CD4-positive, alpha-beta T cell (primary cell): Measurements from ENCODE around the gene BCL2L1. TPM values are rescaled to one million over a fixed set of nuclear protein-coding genes. Genes with fewer than 3 reads are reported as not detected.
"Not testable (repeated sequence)": the region's sequence is repeated elsewhere in the genome, so short reads cannot be mapped to it uniquely, and the experiment has no call there.

Experiments
- ATAC-seq: fragments of 200-7000 bp; cut with Tn5 transposase; one replicate; pipeline ENCODE4 v1.10.0; 2022; ENCODE audit warnings: mild to moderate bottlenecking; ENCODE audit not compliant: poor library complexity
- CTCF ChIA-PET: fragments of 350-600 bp; sonication (Branson Sonifier 250); formaldehyde crosslinking; loops from one replicate; lab custom pipeline; 2021; ENCODE audit warnings: antibody characterized with exemption, inconsistent platforms; lab: Charles Lee
- POLR2A ChIA-PET: fragments of 350-600 bp; sonication (Branson Sonifier 250); formaldehyde crosslinking; loops from one replicate; lab custom pipeline; 2021; ENCODE audit warnings: antibody characterized with exemption, inconsistent platforms; lab: Charles Lee
- DNase-seq, 14 experiments: peaks; one replicate each; pipeline ENCODE4 v3.0.0-alpha.2; 2013 to 2020; ENCODE audit warnings: mixed read lengths in 2 of 14
- H3K27ac ChIP-seq, 2 donors: one replicate each; pipeline versions ENCODE4 v1.5.1 to v1.7.0; 2013; ENCODE audit warnings: low read length in 2 of 2, low read depth in 1 of 2, mild to moderate bottlenecking in 1 of 2
- H3K27me3 ChIP-seq, 2 experiments: 1 replicate in 1 of 2; 2 replicates in 1 of 2; pipeline versions ENCODE4 v1.6.1 to v1.7.0; 2013; ENCODE audit warnings: low read length in 2 of 2, control low read depth in 1 of 2, mild to moderate bottlenecking in 1 of 2, moderate library complexity in 1 of 2; ENCODE audit not compliant: insufficient read depth in 2 of 2, control insufficient read depth in 1 of 2
- H3K36me3 ChIP-seq: one replicate; pipeline ENCODE4 v1.6.1; 2013; ENCODE audit warnings: low read length, control low read depth; ENCODE audit not compliant: insufficient read depth
- H3K4me1 ChIP-seq: one replicate; pipeline ENCODE4 v1.6.1; 2013; ENCODE audit warnings: low read length, control low read depth; ENCODE audit not compliant: insufficient read depth
- H3K4me3 ChIP-seq: one replicate; pipeline ENCODE4 v1.5.1; 2013; ENCODE audit warnings: mild to moderate bottlenecking, low read length, moderate library complexity
- H3K9me3 ChIP-seq, 2 experiments: 1 replicate in 1 of 2; 2 replicates in 1 of 2; pipeline versions ENCODE4 v1.6.1 to v1.7.0; 2013; ENCODE audit warnings: low read length in 2 of 2, mild to moderate bottlenecking in 2 of 2, control low read depth in 1 of 2, moderate library complexity in 1 of 2; ENCODE audit not compliant: control insufficient read depth in 1 of 2, insufficient read depth in 1 of 2
- H3K27ac Mint-ChIP-seq: one replicate; pipeline ENCODE4 v1.8.0; 2020; ENCODE audit warnings: mixed read lengths
- H3K27me3 Mint-ChIP-seq: one replicate; pipeline ENCODE4 v1.8.0; 2021; ENCODE audit warnings: mixed read lengths
- H3K36me3 Mint-ChIP-seq: one replicate; pipeline ENCODE4 v1.8.0; 2021; ENCODE audit warnings: low read depth, mixed read lengths
- H3K4me1 Mint-ChIP-seq: one replicate; pipeline ENCODE4 v1.8.0; 2021; ENCODE audit warnings: low read depth, mixed read lengths
- H3K4me3 Mint-ChIP-seq: one replicate; pipeline ENCODE4 v1.8.0; 2020; ENCODE audit warnings: mild to moderate bottlenecking, mixed read lengths
- H3K9me3 Mint-ChIP-seq: one replicate; pipeline ENCODE4 v1.8.0; 2020; ENCODE audit warnings: mixed read lengths
- CTCF ChIP-seq: fragments of 200-600 bp; IDR thresholded peaks from one replicate; pipeline ENCODE4 v1.8.0; 2022; ENCODE audit warnings: antibody characterized with exemption, mild to moderate bottlenecking
- intact Hi-C, 2 experiments: fragments of 100-400 bp; cut with DNase I in 1 of 2; cut with micrococcal nuclease in 1 of 2; formaldehyde crosslinking; loops; one replicate each; pipeline versions ENCODE4 v1.15.1 to v1.9.0; 2023 to 2025; cut with DNase I, micrococcal nuclease
- total RNA-seq, 174 experiments: library from RNA in 2 of 174; stranded (reverse) in 2 of 174; gene quantifications; one replicate each; pipeline ENCODE4 v1.2.3 and lab custom pipeline; 2021 to 2026

Gene BCL2L1
- total RNA-seq, 2 experiments from 2014 or later, result 11.8 to 11.9 TPM

- Histone ChIP-seq H3K27me3 (no peaks in the 10 kb centered on the region), H3K9me3 (no peaks in the 10 kb centered on the region), H3K4me1 (no peaks in the 10 kb centered on the region), H3K4me3 (no peak overlapping the region), H3K36me3 (no peaks in the 10 kb centered on the region), H3K27ac (no peak overlapping the region)
- POLR2A ChIA-PET, result interaction anchor here (1.0 to 1.4 kb wide), 3 partner anchors 9 to 143 kb away, joined by 3 to 4 read pairs (median 3); partner anchors contain the start of genes ID1 and TPX2
- Mint-ChIP-seq H3K9me3 (no peaks in the 10 kb centered on the region), H3K36me3 (no peaks in the 10 kb centered on the region), H3K27me3 (no peaks in the 10 kb centered on the region), H3K4me1 (peaks cover 7% of the 10 kb centered on the region), H3K27ac (no peak overlapping the region), H3K4me3 (no peak overlapping the region)
- DNase-seq, result no peak
- no peak for ATAC-seq
- TF ChIP-seq CTCF, result no peak
- CTCF ChIA-PET, result no interaction called here
- intact Hi-C loops, result no loop called here
These were observed 25.0 kb upstream of the BCL2L1 start for GRCh38 chr20:31747640-31748039.

- DNase-seq, H3K27me3 ChIP-seq, H3K9me3 ChIP-seq, H3K4me3 ChIP-seq, H3K9me3 Mint-ChIP-seq, H3K27ac Mint-ChIP-seq, intact Hi-C loops, H3K27me3 Mint-ChIP-seq, ATAC-seq, H3K36me3 ChIP-seq, H3K36me3 Mint-ChIP-seq, H3K4me1 Mint-ChIP-seq, H3K4me3 Mint-ChIP-seq, H3K27ac ChIP-seq, H3K4me1 ChIP-seq: not testable (repeated sequence)
- CTCF ChIA-PET, result interaction anchor here (0.9 kb wide), 1 partner anchor 23 kb away, joined by 3 read pairs; no protein-coding TSS in a partner anchor
- POLR2A ChIA-PET, result interaction anchor here (1.0 kb wide), 1 partner anchor 142 kb away, joined by 3 read pairs; the partner anchor contains the start of gene ID1
These were observed 24.4 kb upstream of the BCL2L1 start for GRCh38 chr20:31747028-31747427.

- intact Hi-C loops, result no loop called here
- H3K27ac Mint-ChIP-seq, result no peak overlapping the region
These were observed 23.6 kb upstream of the BCL2L1 start for GRCh38 chr20:31746068-31746878.

More at GRCh38 chr20:31746068-31746878, 23.6 kb upstream of the BCL2L1 start:
- no peaks in the 10 kb centered on the region for H3K9me3 Mint-ChIP-seq
- no peak overlapping the region for H3K27ac ChIP-seq
- CTCF ChIA-PET, result interaction anchor here (0.9 to 1.8 kb wide), 2 partner anchors 23 to 85 kb away, joined by 3 to 5 read pairs; no protein-coding TSS in a partner anchor
- no peaks in the 10 kb centered on the region for H3K27me3 ChIP-seq
- H3K36me3 ChIP-seq, result no peaks in the 10 kb centered on the region
- no peak for ATAC-seq
- TF ChIP-seq CTCF, result no peak
- H3K4me3 Mint-ChIP-seq, result no peak overlapping the region
- H3K27me3 Mint-ChIP-seq, result no peaks in the 10 kb centered on the region
- H3K4me1 ChIP-seq, result no peaks in the 10 kb centered on the region
- H3K4me1 Mint-ChIP-seq, result peaks cover 7% of the 10 kb centered on the region
- no peak for DNase-seq
- no peak overlapping the region for H3K4me3 ChIP-seq
- H3K9me3 ChIP-seq, result no peaks in the 10 kb centered on the region
- POLR2A ChIA-PET, result no interaction called here
- H3K36me3 Mint-ChIP-seq, result no peaks in the 10 kb centered on the region
